LNCaP clone FGC (cell line): ENCODE measurements around the gene TBC1D20.

Source experiments
- DNase-seq: peaks from one replicate; pipeline ENCODE4 v3.0.0-alpha.2; 2011; ENCODE audit warnings: low read depth
- H3K4me3 ChIP-seq: 2 replicates; pipeline ENCODE4 v1.5.1; 2011; ENCODE audit warnings: mild to moderate bottlenecking, low read depth, low read length, control low read depth
- CTCF ChIP-seq: IDR thresholded peaks from 2 replicates; pipeline ENCODE4 v1.5.1; 2012; ENCODE audit warnings: mild to moderate bottlenecking; ENCODE audit not compliant: control insufficient read depth, insufficient read depth; ENCODE audit errors: extremely low read depth

The TBC1D20 gene

GRCh38 chr20:432677-433299, 29.5 kb downstream of the TBC1D20 start:
- TF ChIP-seq CTCF = no peak
- no peak overlapping the region for H3K4me3 ChIP-seq
- DNase-seq = no peak

- H3K4me3 ChIP-seq = no peak overlapping the region
- DNase-seq = no peak
- no peak for TF ChIP-seq CTCF
Observed at GRCh38 chr20:432208-432607, 30.1 kb downstream of the TBC1D20 start.

- peak; percentile 99 for TF ChIP-seq CTCF
- peak; percentile 64 for DNase-seq
- H3K4me3 ChIP-seq = no peak overlapping the region
Observed at GRCh38 chr20:431012-431904, 31.1 kb downstream of the TBC1D20 start.

- TF ChIP-seq CTCF = no peak
- H3K4me3 ChIP-seq = no peak overlapping the region
- DNase-seq = no peak
Observed at GRCh38 chr20:430091-430999, 32.0 kb downstream of the TBC1D20 start.

GRCh38 chr20:428658-429200, 33.6 kb downstream of the TBC1D20 start:
- no peak for DNase-seq
- no peak for TF ChIP-seq CTCF
- no peak overlapping the region for H3K4me3 ChIP-seq

GRCh38 chr20:427849-428657, 34.3 kb downstream of the TBC1D20 start:
- H3K4me3 ChIP-seq = no peak overlapping the region
- no peak for TF ChIP-seq CTCF

More at GRCh38 chr20:427849-428657, 34.3 kb downstream of the TBC1D20 start:
- no peak for DNase-seq
